ENCODE results near the gene S100A2. TPM values are rescaled to one million over a fixed set of nuclear protein-coding genes. Genes with fewer than 3 reads are reported as not detected.
A peak's percentile ranks its signal among the peaks of the same experiment; 100 is the strongest.
"Not testable (repeated sequence)": the region's sequence is repeated elsewhere in the genome, so short reads cannot be mapped to it uniquely, and the experiment has no call there.

Gene S100A2
- total RNA-seq, 4 donors from 2014 or later, result 2.3 to 12.6 (median 4.2) TPM; not detected in 1

- 81 to 86% methylated on average over 4 of the region's 4 CpGs for WGBS, 2 donors
- Histone ChIP-seq H3K4me3 (no peak overlapping the region), H3K27me3 (no peaks in the 10 kb centered on the region), H3K9me3 (no peaks in the 10 kb centered on the region), H3K4me1 (peaks cover 0 to 10% (median 0%) of the 10 kb centered on the region in 4 donors), H3K27ac (peak overlapping the region in 1 of 4 donors; percentile 45), H3K36me3 (peaks cover 0 to 4% (median 0%) of the 10 kb centered on the region in 3 donors)
- TF ChIP-seq POLR2A (IDR thresholded peaks at IDR 0.05), result no peak
- TF ChIP-seq EP300 (IDR thresholded peaks at IDR 0.05), result no peak
- no peak for TF ChIP-seq CTCF (IDR thresholded peaks at IDR 0.05)
- no peak for DNase-seq (ENCODE audit: low spot score in 2 of 2)
These were observed 44.7 kb downstream of the S100A2 start for GRCh38 chr1:153520818-153521476.

- peak overlapping the region in 1 of 4 donors; percentile 45 for H3K27ac ChIP-seq
- DNase-seq (ENCODE audit: low spot score in 2 of 2), result not testable (repeated sequence)
These were observed 45.4 kb downstream of the S100A2 start for GRCh38 chr1:153520137-153520691.

GRCh38 chr1:153519242-153519641 lies 46.4 kb downstream of the S100A2 start:
- no peaks in the 10 kb centered on the region for H3K27me3 ChIP-seq
- no peak for DNase-seq (ENCODE audit: low spot score in 2 of 2)
- no peak for TF ChIP-seq CTCF (IDR thresholded peaks at IDR 0.05)
- no peak for TF ChIP-seq POLR2A (IDR thresholded peaks at IDR 0.05)
- no peak for TF ChIP-seq EP300 (IDR thresholded peaks at IDR 0.05)
- H3K36me3 ChIP-seq, result peaks cover 0 to 4% (median 0%) of the 10 kb centered on the region in 3 donors
- no peak overlapping the region for H3K27ac ChIP-seq
- 90 to 93% methylated on average over 3 of the region's 3 CpGs for WGBS, 2 donors
- peaks cover 0 to 8% (median 3%) of the 10 kb centered on the region in 4 donors for H3K4me1 ChIP-seq
- H3K9me3 ChIP-seq, result no peaks in the 10 kb centered on the region
- H3K4me3 ChIP-seq, result no peak overlapping the region

More at GRCh38 chr1:153520137-153520691, 45.4 kb downstream of the S100A2 start:
- not testable (repeated sequence) for H3K9me3 ChIP-seq, H3K4me1 ChIP-seq, H3K4me3 ChIP-seq, H3K27me3 ChIP-seq, H3K36me3 ChIP-seq
- 79 to 81% methylated on average over 5 of the region's 5 CpGs for WGBS, 2 donors

GRCh38 chr1:153515504-153516394 lies 49.9 kb downstream of the S100A2 start:
- H3K27me3 ChIP-seq, result no peaks in the 10 kb centered on the region
- H3K4me3 ChIP-seq, result no peak overlapping the region
- WGBS, 2 donors, result 49 to 59% methylated on average over 6 to 8 of the region's 8 CpGs
- H3K9me3 ChIP-seq, result no peaks in the 10 kb centered on the region
- H3K27ac ChIP-seq, result peak overlapping the region in 1 of 4 donors; percentile 59
- peaks cover 0 to 13% (median 3%) of the 10 kb centered on the region in 4 donors for H3K4me1 ChIP-seq
- H3K36me3 ChIP-seq, result no peaks in the 10 kb centered on the region
- no peak for DNase-seq (ENCODE audit: low spot score in 2 of 2)
- TF ChIP-seq EP300 (IDR thresholded peaks at IDR 0.05) (no peak), CTCF (IDR thresholded peaks at IDR 0.05) (no peak), POLR2A (IDR thresholded peaks at IDR 0.05) (no peak)

GRCh38 chr1:153513666-153514065 lies 52.0 kb downstream of the S100A2 start:
- WGBS, 2 donors, result 93 to 96% methylated on average over 7 of the region's 7 CpGs
- no peaks in the 10 kb centered on the region for H3K36me3 ChIP-seq
- no peak for TF ChIP-seq POLR2A (IDR thresholded peaks at IDR 0.05)
- TF ChIP-seq CTCF (IDR thresholded peaks at IDR 0.05), result no peak
- no peak for DNase-seq (ENCODE audit: low spot score in 2 of 2)
- H3K4me1 ChIP-seq, result peaks cover 0 to 17% (median 3%) of the 10 kb centered on the region in 4 donors
- H3K27me3 ChIP-seq, result no peaks in the 10 kb centered on the region
- no peak overlapping the region for H3K27ac ChIP-seq
- H3K9me3 ChIP-seq, result no peaks in the 10 kb centered on the region
- no peak overlapping the region for H3K4me3 ChIP-seq

Data from tibial nerve (tissue), 4 donors.